Left kidney (tissue), 2 donors: ENCODE measurements around the gene DDIT3. TPM values are rescaled to one million over a fixed set of nuclear protein-coding genes. Genes with fewer than 3 reads are reported as not detected.
A peak's percentile ranks its signal among the peaks of the same experiment; 100 is the strongest.

Source experiments
- DNase-seq: peaks from one replicate; pipeline ENCODE4 v3.0.0-alpha.2; 2013
- polyA plus RNA-seq: library from polyadenylated mRNA; unstranded; fragments of 120-200 nt; gene quantifications from one replicate; pipeline ENCODE4 v1.2.1, GENCODE V29; 2013; ENCODE audit not compliant: insufficient read length

The DDIT3 gene
- polyA plus RNA-seq, 1 donor, result 25.4 TPM

- no peak for DNase-seq
Measured at GRCh38 chr12:57548488-57548887, 28.2 kb upstream of the DDIT3 start.

GRCh38 chr12:57548013-57548315 lies 27.6 kb upstream of the DDIT3 start:
- DNase-seq, result no peak

GRCh38 chr12:57547288-57548012 lies 27.1 kb upstream of the DDIT3 start:
- no peak for DNase-seq

GRCh38 chr12:57546438-57547287 lies 26.3 kb upstream of the DDIT3 start, which contains the start of gene DCTN2:
DCTN2 (minus strand) TSS chr12:57547192; CDS start chr12:57547063, 129 bp downstream.
- peak; percentile 95 for DNase-seq

GRCh38 chr12:57545809-57546437 lies 25.6 kb upstream of the DDIT3 start:
- no peak for DNase-seq

- DNase-seq, result no peak
Measured at GRCh38 chr12:57543581-57543980, 23.3 kb upstream of the DDIT3 start.

GRCh38 chr12:57541717-57542116 lies 21.4 kb upstream of the DDIT3 start:
- DNase-seq, result no peak

- DNase-seq, result no peak
Measured at GRCh38 chr12:57541001-57541400, 20.7 kb upstream of the DDIT3 start.

- no peak for DNase-seq
Measured at GRCh38 chr12:57539134-57539768, 18.9 kb upstream of the DDIT3 start.

- DNase-seq, result no peak
Measured at GRCh38 chr12:57536597-57536942, 16.3 kb upstream of the DDIT3 start.

- DNase-seq, result no peak
Measured at GRCh38 chr12:57535764-57536596, 15.7 kb upstream of the DDIT3 start.

GRCh38 chr12:57534991-57535543 lies 14.8 kb upstream of the DDIT3 start:
- no peak for DNase-seq

- no peak for DNase-seq
Measured at GRCh38 chr12:57534250-57534649, 13.9 kb upstream of the DDIT3 start.

- no peak for DNase-seq
Measured at GRCh38 chr12:57533108-57533507, 12.8 kb upstream of the DDIT3 start.

- DNase-seq, result no peak
Measured at GRCh38 chr12:57531836-57532235, 11.5 kb upstream of the DDIT3 start.

- no peak for DNase-seq
Measured at GRCh38 chr12:57530396-57531142, 10.3 kb upstream of the DDIT3 start.

- no peak for DNase-seq
Measured at GRCh38 chr12:57529831-57530230, 9.5 kb upstream of the DDIT3 start.

- no peak for DNase-seq
Measured at GRCh38 chr12:57528831-57529555, 8.7 kb upstream of the DDIT3 start.

GRCh38 chr12:57528176-57528575 lies 7.9 kb upstream of the DDIT3 start:
- no peak for DNase-seq

- no peak for DNase-seq
Measured at GRCh38 chr12:57527184-57527583, 6.9 kb upstream of the DDIT3 start.
